ENCODE data around the gene INSR.
A peak's percentile ranks its signal among the peaks of the same experiment; 100 is the strongest.

The INSR gene

GRCh38 chr19:7132054-7132453 is 162.2 kb downstream of the INSR start:
- DNase-seq, result no peak

GRCh38 chr19:7130043-7130442 is 164.2 kb downstream of the INSR start:
- no peak for DNase-seq

- no peak for DNase-seq
Observed at GRCh38 chr19:7126132-7126531, 168.1 kb downstream of the INSR start.

- DNase-seq, result no peak
Observed at GRCh38 chr19:7125221-7125620, 169.0 kb downstream of the INSR start.

- no peak for DNase-seq
Observed at GRCh38 chr19:7124782-7125181, 169.4 kb downstream of the INSR start.

GRCh38 chr19:7122701-7123100 is 171.5 kb downstream of the INSR start:
- DNase-seq, result no peak

- DNase-seq, result no peak
Observed at GRCh38 chr19:7120499-7120898, 173.7 kb downstream of the INSR start.

- no peak for DNase-seq
Observed at GRCh38 chr19:7119582-7119981, 174.6 kb downstream of the INSR start.

GRCh38 chr19:7117248-7117647 is 177.0 kb downstream of the INSR start:
- no peak for DNase-seq

- no peak for DNase-seq
Observed at GRCh38 chr19:7115721-7116120, 178.5 kb downstream of the INSR start.

GRCh38 chr19:7113233-7113632 is 181.0 kb downstream of the INSR start:
- no peak for DNase-seq

GRCh38 chr19:7112675-7113074 is 181.5 kb downstream of the INSR start:
- DNase-seq, result no peak

- no peak for DNase-seq
Observed at GRCh38 chr19:7109678-7110289, 184.4 kb downstream of the INSR start.

- no peak for DNase-seq
Observed at GRCh38 chr19:7106711-7107657, 187.2 kb downstream of the INSR start.

GRCh38 chr19:7104747-7105447 is 189.3 kb downstream of the INSR start:
- no peak for DNase-seq

- peak in 1 of 2 donors; percentile 41 for DNase-seq
Observed at GRCh38 chr19:7101498-7102253, 192.5 kb downstream of the INSR start.

GRCh38 chr19:7099597-7099921 is 194.7 kb downstream of the INSR start:
- no peak for DNase-seq

- peak; percentile 91 for DNase-seq
Observed at GRCh38 chr19:7098701-7099596, 195.3 kb downstream of the INSR start.

GRCh38 chr19:7098096-7098495 is 196.1 kb downstream of the INSR start:
- DNase-seq, result no peak

- DNase-seq, result no peak
Observed at GRCh38 chr19:7088999-7089398, 205.2 kb downstream of the INSR start.

GRCh38 chr19:7083076-7083956 is 210.9 kb downstream of the INSR start:
- DNase-seq, result no peak

Measured in CD4-positive, alpha-beta T cell treated with Interleukin-4 for 1 hour (primary cell).